Measurements from ENCODE around the gene HOXA10. TPM values are rescaled to one million over a fixed set of nuclear protein-coding genes. Genes with fewer than 3 reads are reported as not detected.

Gene HOXA10
- total RNA-seq, 2 donors from 2014 or later: not detected

- Mint-ChIP-seq H3K4me1 (peaks cover 37% of the 10 kb centered on the region), H3K27me3 (peaks cover 77% of the 10 kb centered on the region), H3K27ac (peak overlapping the region; percentile 73), H3K36me3 (ENCODE audit: low read depth) (peaks cover 6% of the 10 kb centered on the region), H3K4me3 (peak overlapping the region; percentile 85)
- no peak for ATAC-seq
- H3K9me3 ChIP-seq (ENCODE audit: control insufficient read depth, low read length, poor library complexity, severe bottlenecking): peaks cover 3% of the 10 kb centered on the region
- peak in 1 of 3 donors; percentile 10 for DNase-seq
Observed at GRCh38 chr7:27184337-27185012, 10.4 kb upstream of the HOXA10 start.

- ATAC-seq (no peak), DNase-seq (no peak)
- peaks cover 6% of the 10 kb centered on the region for H3K36me3 Mint-ChIP-seq (ENCODE audit: low read depth)
- peaks cover 36% of the 10 kb centered on the region for H3K4me1 Mint-ChIP-seq
- peak overlapping the region; percentile 85 for H3K4me3 Mint-ChIP-seq
- H3K27ac Mint-ChIP-seq: peak overlapping the region; percentile 73
- peaks cover 3% of the 10 kb centered on the region for H3K9me3 ChIP-seq (ENCODE audit: control insufficient read depth, low read length, poor library complexity, severe bottlenecking)
- peaks cover 77% of the 10 kb centered on the region for H3K27me3 Mint-ChIP-seq
Observed at GRCh38 chr7:27183682-27184336, 9.7 kb upstream of the HOXA10 start.

DNA sequence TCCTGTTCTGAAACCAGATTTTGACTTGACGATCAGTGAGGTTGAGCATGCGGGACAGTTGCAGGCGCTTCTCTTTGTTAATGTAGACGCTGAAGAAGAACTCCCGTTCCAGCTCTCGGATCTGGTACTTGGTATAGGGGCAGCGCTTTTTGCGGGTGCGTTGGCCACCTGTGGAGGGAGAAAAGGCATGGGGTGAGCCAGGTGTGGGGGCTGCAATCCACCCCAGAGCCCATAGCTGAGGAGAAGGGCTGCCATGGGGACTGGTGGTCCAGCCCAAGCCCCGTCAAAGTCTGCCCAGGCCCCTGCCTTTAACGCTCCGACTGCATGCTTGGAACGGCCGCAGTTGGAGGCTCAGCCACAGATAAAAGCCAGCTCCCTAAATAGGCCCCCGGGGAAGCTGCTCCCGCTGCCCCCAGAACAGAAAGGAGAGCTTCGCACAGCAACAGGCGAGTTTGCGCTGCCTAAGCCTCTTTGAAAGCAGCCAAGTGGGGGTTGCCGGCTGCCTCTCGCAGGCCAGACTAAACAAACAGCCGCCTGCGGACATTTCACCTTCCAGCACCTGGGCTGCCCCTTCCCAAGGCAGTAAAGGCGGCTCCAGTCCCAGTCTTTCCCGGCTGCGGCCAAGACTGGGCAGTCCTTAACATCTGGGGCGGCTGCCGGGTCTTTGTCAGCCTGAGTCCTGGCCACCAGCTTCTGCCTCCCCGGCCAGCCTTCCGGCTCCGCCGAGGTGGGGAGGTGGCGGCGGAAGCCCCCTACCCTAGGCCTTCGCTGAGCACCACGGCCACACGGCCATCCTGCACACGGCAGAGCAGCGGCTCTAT lies 9.0 kb upstream of the HOXA10 start:
- H3K4me3 Mint-ChIP-seq: peak overlapping the region; percentile 47
- peak overlapping the region; percentile 73 for H3K27ac Mint-ChIP-seq
- H3K4me1 Mint-ChIP-seq: peaks cover 29% of the 10 kb centered on the region
- H3K36me3 Mint-ChIP-seq (ENCODE audit: low read depth): peaks cover 2% of the 10 kb centered on the region
- peaks cover 76% of the 10 kb centered on the region for H3K27me3 Mint-ChIP-seq
- peaks cover 3% of the 10 kb centered on the region for H3K9me3 ChIP-seq (ENCODE audit: control insufficient read depth, low read length, poor library complexity, severe bottlenecking)
- ATAC-seq (no peak), DNase-seq (peak in 1 of 3 donors; percentile 4)

- peaks cover 76% of the 10 kb centered on the region for H3K27me3 Mint-ChIP-seq
- H3K4me1 Mint-ChIP-seq: peaks cover 25% of the 10 kb centered on the region
- ATAC-seq: no peak
- no peak overlapping the region for H3K4me3 Mint-ChIP-seq
- H3K9me3 ChIP-seq (ENCODE audit: control insufficient read depth, low read length, poor library complexity, severe bottlenecking): peaks cover 3% of the 10 kb centered on the region
- peak overlapping the region; percentile 73 for H3K27ac Mint-ChIP-seq
- DNase-seq: no peak
- peaks cover 2% of the 10 kb centered on the region for H3K36me3 Mint-ChIP-seq (ENCODE audit: low read depth)
Observed at GRCh38 chr7:27182285-27182841, 8.2 kb upstream of the HOXA10 start.

- Mint-ChIP-seq H3K4me3 (no peak overlapping the region), H3K4me1 (peaks cover 25% of the 10 kb centered on the region), H3K27ac (no peak overlapping the region), H3K36me3 (ENCODE audit: low read depth) (peaks cover 2% of the 10 kb centered on the region), H3K27me3 (peaks cover 76% of the 10 kb centered on the region)
- no peaks in the 10 kb centered on the region for H3K9me3 ChIP-seq (ENCODE audit: control insufficient read depth, low read length, poor library complexity, severe bottlenecking)
- ATAC-seq (no peak), DNase-seq (peak in 1 of 3 donors; percentile 2)
Observed at GRCh38 chr7:27181795-27182275, 7.7 kb upstream of the HOXA10 start.

DNA sequence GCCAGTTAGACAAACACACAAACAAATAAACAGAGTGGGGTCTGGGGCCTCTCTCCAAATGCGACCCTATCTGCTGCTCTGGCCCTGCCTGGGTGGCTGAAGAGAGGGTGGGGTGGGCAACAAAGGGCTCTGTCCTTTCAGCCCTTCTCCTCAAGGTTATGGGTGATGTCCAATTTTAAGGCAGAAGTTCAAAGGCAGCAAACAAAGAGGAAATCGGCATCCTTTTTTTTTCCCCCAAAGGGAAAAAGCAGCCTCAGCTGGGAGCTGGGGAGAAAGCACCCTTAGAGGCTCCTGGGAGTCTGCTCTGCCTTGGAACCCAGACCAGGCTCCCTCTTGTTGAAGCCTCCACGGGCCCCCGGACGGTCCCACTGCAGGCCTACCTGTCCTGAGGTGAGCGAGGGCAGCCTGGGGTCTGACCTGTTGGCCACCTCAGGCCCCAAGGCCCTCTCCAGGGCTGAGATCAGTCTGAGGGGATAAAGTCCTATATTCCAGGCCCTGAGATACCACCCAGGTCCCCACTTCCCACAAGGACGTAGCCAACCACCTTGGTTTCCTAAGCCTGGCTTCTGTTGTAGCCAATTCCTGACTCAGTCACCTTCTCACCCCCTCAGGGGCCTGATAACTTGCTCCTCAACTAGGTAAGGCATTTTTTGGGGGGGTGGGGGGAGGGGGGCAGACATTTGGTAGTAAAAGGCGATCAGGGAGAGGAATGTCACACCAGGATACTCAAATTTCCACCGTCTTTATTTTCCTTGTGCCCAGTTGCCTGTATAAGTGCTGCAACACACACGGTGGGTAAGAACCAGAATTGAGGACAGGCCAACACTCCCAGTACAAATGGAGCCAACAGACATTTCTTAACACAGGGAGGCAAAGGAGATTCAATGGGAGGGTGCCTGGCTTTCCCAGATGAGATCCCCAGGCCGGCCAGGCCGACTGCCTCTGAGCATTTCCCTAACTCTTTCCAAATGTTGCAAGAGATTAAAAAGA lies 6.6 kb upstream of the HOXA10 start:
- no peak for ATAC-seq
- DNase-seq: peak in 1 of 3 donors; percentile 4
- no peaks in the 10 kb centered on the region for H3K9me3 ChIP-seq (ENCODE audit: control insufficient read depth, low read length, poor library complexity, severe bottlenecking)
- H3K27me3 Mint-ChIP-seq: peaks cover 76% of the 10 kb centered on the region
- peaks cover 2% of the 10 kb centered on the region for H3K36me3 Mint-ChIP-seq (ENCODE audit: low read depth)
- peak overlapping the region; percentile 47 for H3K4me3 Mint-ChIP-seq
- H3K4me1 Mint-ChIP-seq: peaks cover 23% of the 10 kb centered on the region
- peak overlapping the region; percentile 61 for H3K27ac Mint-ChIP-seq

DNA sequence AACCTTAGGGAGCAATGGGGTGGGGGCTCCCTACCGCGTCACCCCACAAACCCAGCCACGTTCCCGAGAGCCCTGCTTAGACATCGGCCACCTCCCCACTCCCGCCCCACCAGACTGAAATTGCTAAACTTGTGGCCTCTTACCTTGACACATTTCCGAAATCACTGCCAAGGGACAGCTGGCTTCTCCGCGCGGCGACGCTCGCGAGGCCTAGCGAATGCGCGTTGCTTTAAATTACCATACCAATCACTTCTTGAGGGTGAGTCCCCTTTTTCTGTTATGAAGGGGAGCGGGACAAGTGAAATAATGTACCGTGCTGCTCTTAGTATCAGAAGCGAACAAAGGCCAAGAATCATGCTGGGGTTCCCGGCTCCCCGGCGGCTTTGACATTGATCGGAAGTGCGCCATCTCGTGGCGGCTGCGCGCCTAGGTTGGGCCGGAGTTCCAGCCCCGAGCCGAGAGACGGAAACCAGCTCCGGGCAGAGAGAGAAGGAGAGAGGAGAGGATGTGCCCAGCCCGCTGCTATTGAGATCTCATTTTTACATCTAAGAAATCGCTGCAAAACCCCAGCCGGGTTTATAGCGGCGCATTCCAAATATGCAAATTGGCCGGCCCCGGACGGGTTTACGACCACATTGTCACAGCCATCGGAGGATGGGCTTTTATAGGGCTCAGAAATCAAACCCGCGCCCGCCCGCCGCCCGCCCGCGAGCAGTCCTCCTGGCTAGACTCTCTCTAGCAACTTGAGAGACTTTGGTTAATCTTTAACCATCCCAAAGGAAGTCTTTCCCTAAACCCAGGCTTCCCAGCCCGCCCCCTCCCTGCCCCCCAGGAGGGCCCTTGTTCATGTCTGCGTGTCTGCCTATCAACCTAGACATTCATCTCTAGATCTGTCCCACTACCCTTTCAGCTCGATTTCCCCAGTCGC lies 5.6 kb upstream of the HOXA10 start:
- no peaks in the 10 kb centered on the region for H3K9me3 ChIP-seq (ENCODE audit: control insufficient read depth, low read length, poor library complexity, severe bottlenecking)
- peak overlapping the region; percentile 72 for H3K27ac Mint-ChIP-seq
- peaks cover 76% of the 10 kb centered on the region for H3K27me3 Mint-ChIP-seq
- H3K4me3 Mint-ChIP-seq: peak overlapping the region; percentile 47
- ATAC-seq (peak; percentile 79), DNase-seq (peak; percentile 44 to 56 (median 53))
- peaks cover 2% of the 10 kb centered on the region for H3K36me3 Mint-ChIP-seq (ENCODE audit: low read depth)
- peaks cover 16% of the 10 kb centered on the region for H3K4me1 Mint-ChIP-seq

DNA sequence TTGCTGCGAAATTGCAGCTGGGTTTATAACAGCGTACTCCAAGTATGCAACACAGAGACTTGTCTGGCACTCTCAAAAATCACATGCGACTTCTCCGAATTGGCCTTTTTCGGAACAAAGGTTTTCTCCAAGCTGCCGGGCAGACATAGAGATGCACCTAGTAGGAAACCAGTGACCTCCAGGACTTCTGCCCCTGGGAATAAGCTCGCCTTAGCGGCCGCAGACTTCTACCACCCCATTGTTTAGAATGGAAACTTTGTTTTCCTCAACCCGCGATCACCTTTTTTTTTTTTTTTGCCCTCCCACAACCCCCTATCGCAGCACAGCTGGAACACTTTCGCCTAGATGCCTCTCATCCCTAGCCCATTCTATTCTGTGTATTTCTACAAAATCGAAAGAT lies 4.9 kb upstream of the HOXA10 start:
- no peak for ATAC-seq
- DNase-seq: no peak
- H3K4me3 Mint-ChIP-seq: no peak overlapping the region
- H3K9me3 ChIP-seq (ENCODE audit: control insufficient read depth, low read length, poor library complexity, severe bottlenecking): no peaks in the 10 kb centered on the region
- H3K4me1 Mint-ChIP-seq: peaks cover 18% of the 10 kb centered on the region
- H3K36me3 Mint-ChIP-seq (ENCODE audit: low read depth): peaks cover 2% of the 10 kb centered on the region
- peaks cover 72% of the 10 kb centered on the region for H3K27me3 Mint-ChIP-seq
- peak overlapping the region; percentile 72 for H3K27ac Mint-ChIP-seq

GRCh38 chr7:27178366-27178765 lies 4.2 kb upstream of the HOXA10 start:
- H3K27me3 Mint-ChIP-seq: peaks cover 68% of the 10 kb centered on the region
- ATAC-seq (no peak), DNase-seq (no peak)
- no peaks in the 10 kb centered on the region for H3K9me3 ChIP-seq (ENCODE audit: control insufficient read depth, low read length, poor library complexity, severe bottlenecking)
- no peak overlapping the region for H3K4me3 Mint-ChIP-seq
- H3K36me3 Mint-ChIP-seq (ENCODE audit: low read depth): peaks cover 2% of the 10 kb centered on the region
- no peak overlapping the region for H3K27ac Mint-ChIP-seq
- peaks cover 14% of the 10 kb centered on the region for H3K4me1 Mint-ChIP-seq

- peaks cover 65% of the 10 kb centered on the region for H3K27me3 Mint-ChIP-seq
- no peak overlapping the region for H3K27ac Mint-ChIP-seq
- H3K4me1 Mint-ChIP-seq: peaks cover 16% of the 10 kb centered on the region
Observed at GRCh38 chr7:27177795-27178320, 3.7 kb upstream of the HOXA10 start.

More at GRCh38 chr7:27177795-27178320, 3.7 kb upstream of the HOXA10 start:
- DNase-seq: no peak
- no peaks in the 10 kb centered on the region for H3K9me3 ChIP-seq (ENCODE audit: control insufficient read depth, low read length, poor library complexity, severe bottlenecking)
- H3K4me3 Mint-ChIP-seq: no peak overlapping the region
- H3K36me3 Mint-ChIP-seq (ENCODE audit: low read depth): peaks cover 2% of the 10 kb centered on the region
- no peak for ATAC-seq

Data from T-helper 17 cell (primary cell).